IMR-90 (cell line): Measurements from ENCODE around the gene ARHGAP31. TPM values are rescaled to one million over a fixed set of nuclear protein-coding genes. Genes with fewer than 3 reads are reported as not detected.

Source experiments
- ATAC-seq: fragments of 200-7000 bp; cut with Tn5 transposase; 2 replicates; pipeline ENCODE4 v1.9.1; 2020; ENCODE audit warnings: low read depth, mild to moderate bottlenecking, moderate library complexity
- BruUV-seq: library from RNA; stranded (reverse); fragments of 400-500 nt; replicated peaks from 2 replicates; lab custom pipeline; 2021; lab: Mats Ljungman, UMichigan
- CTCF ChIA-PET: fragments of 300-600 bp; formaldehyde crosslinking; extraction: SDS; loops from one replicate; lab custom pipeline; 2021; ENCODE audit warnings: antibody characterized with exemption; lab: Yijun Ruan, JAX
- POLR2A ChIA-PET: fragments of 300-600 bp; sonication (Branson Sonifier 250); formaldehyde crosslinking; loops from one replicate; lab custom pipeline; 2022; ENCODE audit warnings: antibody characterized with exemption; ENCODE audit not compliant: unreplicated experiment; lab: Charles Lee
- DNase-seq: peaks from one replicate; pipeline ENCODE4 v3.0.0; 2013
- H2AFZ ChIP-seq: replicated peaks from 2 replicates; pipeline ENCODE3; 2013; ENCODE audit warnings: low read length, mild to moderate bottlenecking; ENCODE audit not compliant: poor library complexity
- H2AK5ac ChIP-seq: 2 replicates; pipeline ENCODE4 v1.6.1; 2013; ENCODE audit warnings: low read depth, low read length, inconsistent platforms
- H2AK9ac ChIP-seq: replicated peaks from 2 replicates; pipeline ENCODE3; 2013; ENCODE audit warnings: mild to moderate bottlenecking, low read depth, low read length, moderate library complexity; ENCODE audit not compliant: poor library complexity
- H2BK120ac ChIP-seq: 2 replicates; pipeline ENCODE4 v1.6.1; 2013; ENCODE audit warnings: low read depth, low read length, inconsistent platforms
- H2BK15ac ChIP-seq: 3 replicates; pipeline ENCODE4 v1.6.1; 2013; ENCODE audit warnings: low read depth, low read length, inconsistent platforms
- H2BK20ac ChIP-seq: 2 replicates; pipeline ENCODE4 v1.6.1; 2013; ENCODE audit warnings: low read depth, mild to moderate bottlenecking, inconsistent platforms, low read length, moderate library complexity
- H2BK5ac ChIP-seq: 2 replicates; pipeline ENCODE4 v1.6.1; 2013; ENCODE audit warnings: mild to moderate bottlenecking, low read depth, low read length, inconsistent platforms; ENCODE audit not compliant: poor library complexity, severe bottlenecking
- H3K14ac ChIP-seq: replicated peaks from 2 replicates; pipeline ENCODE4 v1.6.1; 2013; ENCODE audit warnings: low read depth, low read length, inconsistent platforms
- H3K18ac ChIP-seq: 2 replicates; pipeline ENCODE4 v1.6.1; 2013; ENCODE audit warnings: low read depth, low read length, control low read depth
- H3K23ac ChIP-seq: 2 replicates; pipeline ENCODE4 v1.6.1; 2013; ENCODE audit warnings: low read depth, low read length, inconsistent platforms
- H3K27ac ChIP-seq: 2 replicates; pipeline ENCODE4 v1.5.1; 2013; ENCODE audit warnings: mild to moderate bottlenecking, control low read depth, low read length; ENCODE audit not compliant: insufficient read depth
- H3K27me3 ChIP-seq: 2 replicates; pipeline ENCODE4 v1.6.1; 2013; ENCODE audit warnings: low read length; ENCODE audit not compliant: control insufficient read depth, insufficient read depth
- H3K36me3 ChIP-seq: 2 replicates; pipeline ENCODE4 v1.6.1; 2013; ENCODE audit warnings: low read length, mixed read lengths; ENCODE audit not compliant: control insufficient read depth, insufficient read depth
- H3K4ac ChIP-seq: 2 replicates; pipeline ENCODE4 v1.6.1; 2013; ENCODE audit warnings: low read depth, low read length, inconsistent platforms
- H3K4me1 ChIP-seq: 2 replicates; pipeline ENCODE4 v1.6.1; 2013; ENCODE audit warnings: low read length, mixed read lengths; ENCODE audit not compliant: control insufficient read depth, insufficient read depth
- H3K4me2 ChIP-seq: 2 replicates; pipeline ENCODE4 v1.6.1; 2013; ENCODE audit warnings: low read depth, mild to moderate bottlenecking, control low read depth, low read length, moderate library complexity
- H3K4me3 ChIP-seq: 2 replicates; pipeline ENCODE4 v1.5.1; 2013; ENCODE audit warnings: low read depth, mild to moderate bottlenecking, control low read depth, low read length, moderate library complexity; ENCODE audit not compliant: insufficient read depth
- H3K56ac ChIP-seq: 2 replicates; pipeline ENCODE4 v1.6.1; 2013; ENCODE audit warnings: low read length, inconsistent platforms; ENCODE audit not compliant: insufficient read depth; ENCODE audit errors: extremely low read depth
- H3K79me1 ChIP-seq, 2 experiments: 2 replicates each; pipeline ENCODE4 v1.6.1; 2013; ENCODE audit warnings: low read length in 2 of 2, inconsistent platforms in 1 of 2, low read depth in 1 of 2
- H3K9ac ChIP-seq: 2 replicates; pipeline ENCODE4 v1.6.1; 2013; ENCODE audit warnings: low read depth, low read length, control low read depth
- H3K9me1 ChIP-seq: 2 replicates; pipeline ENCODE4 v1.6.1; 2013; ENCODE audit warnings: low read length, inconsistent platforms; ENCODE audit not compliant: insufficient read depth
- H3K9me3 ChIP-seq: 2 replicates; pipeline ENCODE4 v1.6.1; 2013; ENCODE audit warnings: low read length; ENCODE audit not compliant: control insufficient read depth, insufficient read depth
- H4K20me1 ChIP-seq: 2 replicates; pipeline ENCODE4 v1.6.1; 2013; ENCODE audit warnings: low read length, inconsistent platforms; ENCODE audit not compliant: insufficient read depth
- H4K5ac ChIP-seq: 2 replicates; pipeline ENCODE4 v1.6.1; 2013; ENCODE audit warnings: mild to moderate bottlenecking, low read depth, low read length, control low read depth
- H4K8ac ChIP-seq, 2 experiments: 2 replicates each; pipeline ENCODE4 v1.6.1; 2013; ENCODE audit warnings: low read depth in 2 of 2, low read length in 2 of 2, control low read depth in 1 of 2, inconsistent platforms in 1 of 2
- H4K91ac ChIP-seq: 2 replicates; pipeline ENCODE4 v1.6.1; 2013; ENCODE audit warnings: low read depth, low read length, inconsistent platforms; ENCODE audit not compliant: insufficient read depth
- CEBPB ChIP-seq: IDR thresholded peaks from 2 replicates; pipeline ENCODE4 v1.6.1; 2012; ENCODE audit warnings: low read depth, low read length, improper control_type of control experiment
- CHD1 ChIP-seq: IDR thresholded peaks from 2 replicates; pipeline ENCODE4 v1.6.1; 2012; ENCODE audit warnings: low read depth, low read length, improper control_type of control experiment
- FOS ChIP-seq: fragments of 150-350 bp; IDR thresholded peaks from 2 replicates; pipeline ENCODE4 v1.6.1; 2016; ENCODE audit warnings: low read depth, low read length
- MAFK ChIP-seq: IDR thresholded peaks from 2 replicates; pipeline ENCODE4 v1.6.1; 2012; ENCODE audit warnings: low read depth, low read length, improper control_type of control experiment
- MAZ ChIP-seq: IDR thresholded peaks from 2 replicates; pipeline ENCODE4 v1.6.1; 2012; ENCODE audit warnings: low read depth, mild to moderate bottlenecking, low read length, improper control_type of control experiment, moderate library complexity, borderline replicate concordance
- MXI1 ChIP-seq: IDR thresholded peaks from 2 replicates; pipeline ENCODE4 v1.6.1; 2012; ENCODE audit warnings: low read depth, mild to moderate bottlenecking, low read length, moderate library complexity, borderline replicate concordance
- NFE2L2 ChIP-seq: fragments of 150-350 bp; IDR thresholded peaks from 2 replicates; pipeline ENCODE4 v1.6.1; 2016; ENCODE audit warnings: low read depth, mild to moderate bottlenecking, low read length
- POLR2A ChIP-seq: IDR thresholded peaks from 2 replicates; pipeline ENCODE4 v1.6.1; 2012; ENCODE audit warnings: mild to moderate bottlenecking, low read depth, low read length
- RAD21 ChIP-seq: IDR thresholded peaks from 2 replicates; pipeline ENCODE4 v1.6.1; 2012; ENCODE audit warnings: low read length, improper control_type of control experiment
- RCOR1 ChIP-seq: IDR thresholded peaks from 2 replicates; pipeline ENCODE4 v1.6.1; 2012; ENCODE audit warnings: mild to moderate bottlenecking, low read length, improper control_type of control experiment; ENCODE audit not compliant: insufficient replicate concordance
- RFX5 ChIP-seq: IDR thresholded peaks from 2 replicates; pipeline ENCODE4 v1.8.0; 2012; ENCODE audit warnings: low read depth, mild to moderate bottlenecking, low read length, moderate library complexity
- WGBS, 2 experiments: methylation state at CpG; one replicate each; pipeline versions ENCODE4 v1.1.5 to v1.1.7; 2013; ENCODE audit warnings: missing lambda C conversion rate in 2 of 2; ENCODE audit not compliant: insufficient read length in 1 of 2; ENCODE audit errors: extremely low coverage in 2 of 2; 5-methylcytosine and 5-hydroxymethylcytosine counted together
- dilution Hi-C: fragments of 300-500 bp; cut with HindIII; formaldehyde crosslinking; loops from one replicate; pipeline ENCODE4 v1.14.3; 2018; ENCODE audit warnings: low sequenced_read_pairs; ENCODE audit not compliant: unreplicated experiment
- in situ Hi-C: fragments of 300-500 bp; cut with MboI; formaldehyde crosslinking; loops from 3 replicates; pipeline ENCODE4 v1.14.3; 2019; ENCODE audit warnings: low sequenced_read_pairs, inconsistent platforms, mixed read lengths
- intact Hi-C: fragments of 100-400 bp; cut with micrococcal nuclease; formaldehyde crosslinking; loops from 2 replicates; pipeline ENCODE4 v1.10.0; 2022
- polyA plus RNA-seq, 3 experiments: library from polyadenylated mRNA; depleted of rRNA; stranded (reverse); fragments of >200 nt; gene quantifications; 2 replicates each; pipeline ENCODE4 v1.2.3, GENCODE V29; 2012; ENCODE audit warnings: low replicate concordance in 1 of 3
- total RNA-seq: library from RNA; depleted of rRNA; stranded (reverse); fragments of >200 nt; gene quantifications from 2 replicates; pipeline ENCODE4 v1.2.3, GENCODE V29; 2012
- TF ChIP-seq, protein P1 (sequence below): conservative IDR thresholded peaks from 2 replicates; pipeline ENCODE4 v1.5.1; 2012; ENCODE audit warnings: mild to moderate bottlenecking, low read depth, low read length, improper control_type of control experiment
- TF ChIP-seq, protein P2 (sequence below): fragments of 150-350 bp; IDR thresholded peaks from 2 replicates; pipeline ENCODE4 v1.6.1; 2016; ENCODE audit warnings: low read depth, mild to moderate bottlenecking, low read length, moderate library complexity, borderline replicate concordance

Gene ARHGAP31
- total and polyA plus RNA-seq, 2 of the 4 experiments (the other 2 are of a cell fraction), result 6.6 to 7.7 TPM

- no TSS peak for BruUV-seq
- Histone ChIP-seq H3K79me1 (no peaks in the 10 kb centered on the region), H2AK5ac (no peak overlapping the region), H2BK120ac (no peak overlapping the region), H3K56ac (no peak overlapping the region), H3K18ac (no peak overlapping the region), H3K4me3 (no peak overlapping the region), H3K4me1 (no peaks in the 10 kb centered on the region), H3K14ac (no peak overlapping the region), H3K9me1 (peaks cover 10% of the 10 kb centered on the region; the same call in 1 of the 2 replicates), H3K9ac (no peak overlapping the region), H3K27me3 (no peaks in the 10 kb centered on the region), H3K4ac (no peak overlapping the region), H4K5ac (no peak overlapping the region), H3K9me3 (no peaks in the 10 kb centered on the region), H3K36me3 (peaks cover 10% of the 10 kb centered on the region), H2BK20ac (no peak overlapping the region), H4K20me1 (no peaks in the 10 kb centered on the region), H3K23ac (no peak overlapping the region), H3K27ac (no peak overlapping the region), H2AK9ac (no peak overlapping the region), H4K8ac (no peak overlapping the region), H4K91ac (no peak overlapping the region), H2AFZ (no peak overlapping the region), H2BK15ac (no peak overlapping the region), H2BK5ac (no peak overlapping the region), H3K4me2 (no peak overlapping the region)
- dilution Hi-C loops, result no loop called here
- DNase-seq (no peak), ATAC-seq (no peak)
- intact Hi-C loops, result no loop called here
- POLR2A ChIA-PET, result no interaction called here
- WGBS, 2 experiments, result no CpG with 5 or more reads among the region's 2 CpGs
- in situ Hi-C loops, result no loop called here
- CTCF ChIA-PET, result interaction anchor here (1.5 kb wide), 1 partner anchor 11 kb away, joined by 4 read pairs; no protein-coding TSS in a partner anchor
- TF ChIP-seq NFE2L2, result no peak
- TF ChIP-seq POLR2A, result no peak
- TF ChIP-seq, protein P1, sequence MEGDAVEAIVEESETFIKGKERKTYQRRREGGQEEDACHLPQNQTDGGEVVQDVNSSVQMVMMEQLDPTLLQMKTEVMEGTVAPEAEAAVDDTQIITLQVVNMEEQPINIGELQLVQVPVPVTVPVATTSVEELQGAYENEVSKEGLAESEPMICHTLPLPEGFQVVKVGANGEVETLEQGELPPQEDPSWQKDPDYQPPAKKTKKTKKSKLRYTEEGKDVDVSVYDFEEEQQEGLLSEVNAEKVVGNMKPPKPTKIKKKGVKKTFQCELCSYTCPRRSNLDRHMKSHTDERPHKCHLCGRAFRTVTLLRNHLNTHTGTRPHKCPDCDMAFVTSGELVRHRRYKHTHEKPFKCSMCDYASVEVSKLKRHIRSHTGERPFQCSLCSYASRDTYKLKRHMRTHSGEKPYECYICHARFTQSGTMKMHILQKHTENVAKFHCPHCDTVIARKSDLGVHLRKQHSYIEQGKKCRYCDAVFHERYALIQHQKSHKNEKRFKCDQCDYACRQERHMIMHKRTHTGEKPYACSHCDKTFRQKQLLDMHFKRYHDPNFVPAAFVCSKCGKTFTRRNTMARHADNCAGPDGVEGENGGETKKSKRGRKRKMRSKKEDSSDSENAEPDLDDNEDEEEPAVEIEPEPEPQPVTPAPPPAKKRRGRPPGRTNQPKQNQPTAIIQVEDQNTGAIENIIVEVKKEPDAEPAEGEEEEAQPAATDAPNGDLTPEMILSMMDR, result no peak
- TF ChIP-seq CEBPB, result no peak
- TF ChIP-seq, protein P2, sequence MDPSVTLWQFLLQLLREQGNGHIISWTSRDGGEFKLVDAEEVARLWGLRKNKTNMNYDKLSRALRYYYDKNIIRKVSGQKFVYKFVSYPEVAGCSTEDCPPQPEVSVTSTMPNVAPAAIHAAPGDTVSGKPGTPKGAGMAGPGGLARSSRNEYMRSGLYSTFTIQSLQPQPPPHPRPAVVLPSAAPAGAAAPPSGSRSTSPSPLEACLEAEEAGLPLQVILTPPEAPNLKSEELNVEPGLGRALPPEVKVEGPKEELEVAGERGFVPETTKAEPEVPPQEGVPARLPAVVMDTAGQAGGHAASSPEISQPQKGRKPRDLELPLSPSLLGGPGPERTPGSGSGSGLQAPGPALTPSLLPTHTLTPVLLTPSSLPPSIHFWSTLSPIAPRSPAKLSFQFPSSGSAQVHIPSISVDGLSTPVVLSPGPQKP, result no peak
- no peak for TF ChIP-seq RCOR1
- TF ChIP-seq RAD21, result no peak
- no peak for TF ChIP-seq MAZ
- no peak for TF ChIP-seq MAFK
- TF ChIP-seq MXI1, result no peak
- TF ChIP-seq CHD1, result no peak
- TF ChIP-seq RFX5, result no peak
- no peak for TF ChIP-seq FOS
Measured at GRCh38 chr3:119420196-119420595, 126.0 kb downstream of the ARHGAP31 start.
